CD1c-positive myeloid dendritic cell (primary cell): ENCODE measurements around the gene CEP43.

Experiments
- DNase-seq: peaks from one replicate; pipeline ENCODE4 v3.0.0-alpha.2; 2016; ENCODE audit errors: extremely low spot score

CEP43 gene

GRCh38 chr6:167013067-167013466 lies 13.9 kb downstream of the CEP43 start:
- no peak for DNase-seq

- DNase-seq: no peak
Observed at GRCh38 chr6:167013946-167014345, 14.7 kb downstream of the CEP43 start.

GRCh38 chr6:167015302-167015701 lies 16.1 kb downstream of the CEP43 start:
- no peak for DNase-seq

- DNase-seq: no peak
Observed at GRCh38 chr6:167020206-167020605, 21.0 kb downstream of the CEP43 start.

- DNase-seq: no peak
Observed at GRCh38 chr6:167027308-167027707, 28.1 kb downstream of the CEP43 start.

GRCh38 chr6:167027772-167028171 lies 28.6 kb downstream of the CEP43 start:
- no peak for DNase-seq

- DNase-seq: no peak
Observed at GRCh38 chr6:167030222-167031072, 31.2 kb downstream of the CEP43 start.

GRCh38 chr6:167031082-167031709 lies 32.0 kb downstream of the CEP43 start:
- no peak for DNase-seq

- DNase-seq: no peak
Observed at GRCh38 chr6:167034056-167034455, 34.9 kb downstream of the CEP43 start.

- DNase-seq: no peak
Observed at GRCh38 chr6:167037762-167038161, 38.6 kb downstream of the CEP43 start.

- no peak for DNase-seq
Observed at GRCh38 chr6:167044696-167045095, 45.5 kb downstream of the CEP43 start.

- no peak for DNase-seq
Observed at GRCh38 chr6:167045828-167046580, 46.8 kb downstream of the CEP43 start.

GRCh38 chr6:167046861-167047495 lies 47.8 kb downstream of the CEP43 start:
- DNase-seq: no peak

GRCh38 chr6:167047554-167047953 lies 48.4 kb downstream of the CEP43 start:
- DNase-seq: peak; percentile 92
